HL-60 (cell line): ENCODE data around the gene SPON1.

ENCODE experiments used
- DNase-seq, 2 experiments: peaks; one replicate each; pipeline ENCODE4 v3.0.0-alpha.2; 2010 to 2020; ENCODE audit warnings: low read depth in 1 of 2, low spot score in 1 of 2
- H3K27ac ChIP-seq: fragments of 250-450 bp; sonication (Bioruptor Pico); replicated peaks from 2 replicates; pipeline ENCODE4 v1.5.1; 2020; ENCODE audit warnings: mild to moderate bottlenecking, moderate library complexity
- H3K27me3 ChIP-seq: fragments of 250-450 bp; sonication (Bioruptor Pico); 2 replicates; pipeline ENCODE4 v1.5.1; 2021; ENCODE audit warnings: mild to moderate bottlenecking, moderate library complexity; ENCODE audit not compliant: insufficient read depth, poor library complexity, severe bottlenecking
- H3K4me3 ChIP-seq: replicated peaks from 2 replicates; pipeline ENCODE4 v1.5.1; 2011; ENCODE audit warnings: mild to moderate bottlenecking, control low read depth, low read length; ENCODE audit not compliant: insufficient read depth
- GABPA ChIP-seq: IDR thresholded peaks from 2 replicates; pipeline ENCODE4 v1.6.1; 2012; ENCODE audit warnings: low read depth
- POLR2AphosphoS5 ChIP-seq: IDR thresholded peaks from 2 replicates; pipeline ENCODE4 v1.6.1; 2012; ENCODE audit warnings: low read depth
- SPI1 ChIP-seq: IDR thresholded peaks from 2 replicates; pipeline ENCODE4 v1.6.1; 2012; ENCODE audit warnings: low read depth, mild to moderate bottlenecking, borderline replicate concordance
- TF ChIP-seq, protein P1 (sequence below): IDR thresholded peaks from 2 replicates; pipeline ENCODE4 v1.6.1; 2012; ENCODE audit warnings: low read depth; ENCODE audit not compliant: insufficient replicate concordance
- TF ChIP-seq, protein P2 (sequence below): IDR thresholded peaks from one replicate; pipeline ENCODE4 v1.5.1; 2011; ENCODE audit warnings: low read length, control low read depth, inconsistent platforms; ENCODE audit not compliant: insufficient read depth

Gene SPON1

DNA sequence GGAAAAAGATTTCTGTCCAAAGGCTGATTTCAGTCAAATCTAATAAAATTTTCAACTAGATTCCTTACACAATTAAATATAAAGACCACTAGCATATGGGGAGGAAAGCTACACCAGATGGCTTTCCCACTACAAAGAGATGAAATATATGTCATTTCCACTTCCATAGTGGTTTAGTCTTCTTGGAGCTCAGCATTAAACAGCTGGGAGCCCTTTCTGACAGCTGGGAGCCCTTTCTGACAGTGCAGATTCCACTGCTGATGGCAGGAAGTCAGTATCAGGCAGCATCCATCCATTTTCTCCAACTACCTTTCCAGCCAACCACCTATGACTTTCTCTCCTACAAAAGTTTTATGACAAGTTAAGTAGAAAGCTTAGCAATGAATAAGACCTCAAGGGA lies 218.6 kb downstream of the SPON1 start:
- DNase-seq: no peak
- TF ChIP-seq SPI1 (no peak), GABPA (no peak), POLR2AphosphoS5 (no peak)
- TF ChIP-seq, protein P1, sequence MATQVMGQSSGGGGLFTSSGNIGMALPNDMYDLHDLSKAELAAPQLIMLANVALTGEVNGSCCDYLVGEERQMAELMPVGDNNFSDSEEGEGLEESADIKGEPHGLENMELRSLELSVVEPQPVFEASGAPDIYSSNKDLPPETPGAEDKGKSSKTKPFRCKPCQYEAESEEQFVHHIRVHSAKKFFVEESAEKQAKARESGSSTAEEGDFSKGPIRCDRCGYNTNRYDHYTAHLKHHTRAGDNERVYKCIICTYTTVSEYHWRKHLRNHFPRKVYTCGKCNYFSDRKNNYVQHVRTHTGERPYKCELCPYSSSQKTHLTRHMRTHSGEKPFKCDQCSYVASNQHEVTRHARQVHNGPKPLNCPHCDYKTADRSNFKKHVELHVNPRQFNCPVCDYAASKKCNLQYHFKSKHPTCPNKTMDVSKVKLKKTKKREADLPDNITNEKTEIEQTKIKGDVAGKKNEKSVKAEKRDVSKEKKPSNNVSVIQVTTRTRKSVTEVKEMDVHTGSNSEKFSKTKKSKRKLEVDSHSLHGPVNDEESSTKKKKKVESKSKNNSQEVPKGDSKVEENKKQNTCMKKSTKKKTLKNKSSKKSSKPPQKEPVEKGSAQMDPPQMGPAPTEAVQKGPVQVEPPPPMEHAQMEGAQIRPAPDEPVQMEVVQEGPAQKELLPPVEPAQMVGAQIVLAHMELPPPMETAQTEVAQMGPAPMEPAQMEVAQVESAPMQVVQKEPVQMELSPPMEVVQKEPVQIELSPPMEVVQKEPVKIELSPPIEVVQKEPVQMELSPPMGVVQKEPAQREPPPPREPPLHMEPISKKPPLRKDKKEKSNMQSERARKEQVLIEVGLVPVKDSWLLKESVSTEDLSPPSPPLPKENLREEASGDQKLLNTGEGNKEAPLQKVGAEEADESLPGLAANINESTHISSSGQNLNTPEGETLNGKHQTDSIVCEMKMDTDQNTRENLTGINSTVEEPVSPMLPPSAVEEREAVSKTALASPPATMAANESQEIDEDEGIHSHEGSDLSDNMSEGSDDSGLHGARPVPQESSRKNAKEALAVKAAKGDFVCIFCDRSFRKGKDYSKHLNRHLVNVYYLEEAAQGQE: no peak
- TF ChIP-seq, protein P2, sequence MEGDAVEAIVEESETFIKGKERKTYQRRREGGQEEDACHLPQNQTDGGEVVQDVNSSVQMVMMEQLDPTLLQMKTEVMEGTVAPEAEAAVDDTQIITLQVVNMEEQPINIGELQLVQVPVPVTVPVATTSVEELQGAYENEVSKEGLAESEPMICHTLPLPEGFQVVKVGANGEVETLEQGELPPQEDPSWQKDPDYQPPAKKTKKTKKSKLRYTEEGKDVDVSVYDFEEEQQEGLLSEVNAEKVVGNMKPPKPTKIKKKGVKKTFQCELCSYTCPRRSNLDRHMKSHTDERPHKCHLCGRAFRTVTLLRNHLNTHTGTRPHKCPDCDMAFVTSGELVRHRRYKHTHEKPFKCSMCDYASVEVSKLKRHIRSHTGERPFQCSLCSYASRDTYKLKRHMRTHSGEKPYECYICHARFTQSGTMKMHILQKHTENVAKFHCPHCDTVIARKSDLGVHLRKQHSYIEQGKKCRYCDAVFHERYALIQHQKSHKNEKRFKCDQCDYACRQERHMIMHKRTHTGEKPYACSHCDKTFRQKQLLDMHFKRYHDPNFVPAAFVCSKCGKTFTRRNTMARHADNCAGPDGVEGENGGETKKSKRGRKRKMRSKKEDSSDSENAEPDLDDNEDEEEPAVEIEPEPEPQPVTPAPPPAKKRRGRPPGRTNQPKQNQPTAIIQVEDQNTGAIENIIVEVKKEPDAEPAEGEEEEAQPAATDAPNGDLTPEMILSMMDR: no peak
- Histone ChIP-seq H3K27me3 (no peaks in the 10 kb centered on the region), H3K4me3 (no peak overlapping the region), H3K27ac (no peak overlapping the region)

DNA sequence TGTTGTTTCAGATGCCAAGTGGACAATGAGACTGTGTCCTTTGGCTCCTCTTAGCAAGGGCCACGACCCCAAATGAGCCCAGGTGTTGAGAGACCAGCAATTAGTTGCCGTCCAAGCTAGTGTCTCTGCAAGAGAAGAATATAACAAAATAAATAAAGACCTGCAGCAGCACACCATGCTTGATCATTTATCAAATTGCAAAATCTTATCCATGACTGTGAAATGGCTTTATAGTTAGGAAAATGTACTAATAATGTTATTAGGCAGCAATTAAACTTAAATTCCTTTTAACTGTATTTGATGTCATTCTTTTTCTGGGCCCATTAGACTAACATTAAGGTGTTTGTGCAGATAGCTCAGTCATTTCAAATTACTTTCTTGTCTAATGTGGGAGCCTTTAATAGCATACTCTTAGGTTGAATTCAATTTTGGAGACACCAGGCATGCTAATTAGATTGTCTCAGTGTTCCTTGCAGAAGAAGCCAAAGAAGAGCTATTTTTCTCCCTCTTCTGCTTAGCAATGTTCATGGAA lies 220.4 kb downstream of the SPON1 start:
- no peaks in the 10 kb centered on the region for H3K27me3 ChIP-seq
- no peak overlapping the region for H3K4me3 ChIP-seq
- DNase-seq: no peak
- TF ChIP-seq GABPA: no peak
- no peak for TF ChIP-seq POLR2AphosphoS5
- TF ChIP-seq SPI1: no peak
- TF ChIP-seq, protein P2: no peak
- TF ChIP-seq, protein P1: no peak
- no peak overlapping the region for H3K27ac ChIP-seq

DNA sequence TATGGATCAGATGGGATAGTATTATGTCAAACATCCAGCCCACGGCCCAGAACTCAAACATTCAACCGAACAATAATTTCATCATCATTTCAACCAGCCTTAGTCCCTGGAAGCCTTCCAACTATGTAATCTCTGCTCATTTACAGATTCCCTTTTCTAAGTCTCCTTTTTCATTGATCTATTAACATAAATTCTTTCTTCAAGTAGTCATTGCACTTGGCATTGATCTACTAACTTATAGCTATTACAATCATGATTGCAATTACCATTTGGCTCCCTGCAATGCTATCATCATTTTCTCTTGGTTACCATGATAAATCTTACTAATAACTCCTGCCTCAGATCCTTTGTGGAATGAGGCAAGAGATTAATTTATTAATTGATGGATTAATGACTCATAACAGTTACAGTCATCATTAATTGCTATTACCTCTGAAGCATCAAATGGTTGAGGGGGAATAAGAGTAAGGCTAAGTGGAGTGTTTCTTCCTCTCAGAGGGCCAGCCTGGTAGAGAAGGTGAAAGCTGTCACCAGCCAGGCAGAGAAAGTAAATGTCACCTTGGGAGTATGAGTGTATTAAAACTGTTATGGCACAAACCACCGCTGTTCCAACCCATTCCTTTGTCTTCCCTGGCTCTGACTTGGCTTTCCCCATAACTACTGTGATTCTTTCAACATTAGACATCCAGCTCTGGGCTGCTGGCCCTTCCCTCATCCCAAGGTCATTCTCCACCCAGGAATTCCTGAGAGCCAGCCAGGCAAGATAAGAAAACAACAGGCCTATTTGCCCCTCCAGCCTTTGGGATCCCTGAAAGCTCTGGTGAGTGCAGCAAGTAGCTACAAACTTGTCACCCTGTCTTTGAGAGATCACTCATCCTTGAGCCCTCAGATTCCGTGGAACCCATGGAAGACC lies 221.8 kb downstream of the SPON1 start:
- no peaks in the 10 kb centered on the region for H3K27me3 ChIP-seq
- no peak overlapping the region for H3K4me3 ChIP-seq
- no peak overlapping the region for H3K27ac ChIP-seq
- TF ChIP-seq, protein P1: no peak
- no peak for TF ChIP-seq POLR2AphosphoS5
- TF ChIP-seq SPI1: no peak
- no peak for TF ChIP-seq GABPA
- TF ChIP-seq, protein P2: no peak
- no peak for DNase-seq
